Osteocyte (in vitro differentiated cells): Measurements from ENCODE around the gene USH1C. TPM values are rescaled to one million over a fixed set of nuclear protein-coding genes. Genes with fewer than 3 reads are reported as not detected.

Source experiments
- DNase-seq: peaks from one replicate; pipeline ENCODE4 v3.0.0; 2021; ENCODE audit warnings: mixed read lengths; ENCODE audit not compliant: unreplicated experiment; ENCODE audit errors: extremely low spot score
- H3K27ac Mint-ChIP-seq: one replicate; pipeline ENCODE4 v1.8.0; 2021; ENCODE audit warnings: mild to moderate bottlenecking, mixed read lengths; ENCODE audit not compliant: unreplicated experiment
- H3K27me3 Mint-ChIP-seq: one replicate; pipeline ENCODE4 v1.8.0; 2021; ENCODE audit warnings: mixed read lengths; ENCODE audit not compliant: unreplicated experiment
- H3K36me3 Mint-ChIP-seq: one replicate; pipeline ENCODE4 v1.8.0; 2021; ENCODE audit warnings: mixed read lengths; ENCODE audit not compliant: unreplicated experiment
- H3K4me1 Mint-ChIP-seq: one replicate; pipeline ENCODE4 v1.8.0; 2021; ENCODE audit warnings: mixed read lengths; ENCODE audit not compliant: unreplicated experiment
- H3K4me3 Mint-ChIP-seq: one replicate; pipeline ENCODE4 v1.8.0; 2021; ENCODE audit warnings: mild to moderate bottlenecking, moderate library complexity, mixed read lengths; ENCODE audit not compliant: unreplicated experiment
- H3K9me3 Mint-ChIP-seq: one replicate; pipeline ENCODE4 v1.8.0; 2021; ENCODE audit warnings: mixed read lengths; ENCODE audit not compliant: unreplicated experiment
- CTCF ChIP-seq: fragments of 200-600 bp; sonication (generic); IDR thresholded peaks from 2 replicates; pipeline ENCODE4 v1.5.0; 2021; ENCODE audit warnings: antibody characterized with exemption, mild to moderate bottlenecking, moderate library complexity
- total RNA-seq: library from RNA; stranded (reverse); gene quantifications from 2 replicates; pipeline ENCODE4 v1.2.1, GENCODE V29; 2021

The USH1C gene
- total RNA-seq, 1 donor from 2014 or later, result not detected

GRCh38 chr11:17558916-17559315 is 14.7 kb upstream of the USH1C start:
- H3K4me1 Mint-ChIP-seq, result no peaks in the 10 kb centered on the region
- no peak overlapping the region for H3K4me3 Mint-ChIP-seq
- no peaks in the 10 kb centered on the region for H3K36me3 Mint-ChIP-seq
- DNase-seq, result no peak
- no peak for TF ChIP-seq CTCF
- H3K27me3 Mint-ChIP-seq, result peaks cover 8% of the 10 kb centered on the region
- H3K27ac Mint-ChIP-seq, result no peak overlapping the region
- H3K9me3 Mint-ChIP-seq, result no peaks in the 10 kb centered on the region

- Mint-ChIP-seq H3K4me3 (no peak overlapping the region), H3K27ac (no peak overlapping the region), H3K4me1 (no peaks in the 10 kb centered on the region), H3K36me3 (no peaks in the 10 kb centered on the region), H3K27me3 (peaks cover 8% of the 10 kb centered on the region), H3K9me3 (no peaks in the 10 kb centered on the region)
- TF ChIP-seq CTCF, result no peak
- DNase-seq, result no peak
Observed at GRCh38 chr11:17558025-17558780, 14.0 kb upstream of the USH1C start.

GRCh38 chr11:17556999-17557398 is 12.8 kb upstream of the USH1C start:
- no peak for TF ChIP-seq CTCF
- Mint-ChIP-seq H3K27me3 (peaks cover 8% of the 10 kb centered on the region), H3K4me1 (no peaks in the 10 kb centered on the region), H3K9me3 (no peaks in the 10 kb centered on the region), H3K36me3 (no peaks in the 10 kb centered on the region), H3K4me3 (no peak overlapping the region), H3K27ac (no peak overlapping the region)
- DNase-seq, result no peak

GRCh38 chr11:17554487-17554886 is 10.3 kb upstream of the USH1C start:
- H3K36me3 Mint-ChIP-seq, result no peaks in the 10 kb centered on the region
- H3K27ac Mint-ChIP-seq, result no peak overlapping the region
- no peaks in the 10 kb centered on the region for H3K4me1 Mint-ChIP-seq
- peaks cover 2% of the 10 kb centered on the region for H3K27me3 Mint-ChIP-seq
- no peaks in the 10 kb centered on the region for H3K9me3 Mint-ChIP-seq
- no peak for DNase-seq
- no peak overlapping the region for H3K4me3 Mint-ChIP-seq
- no peak for TF ChIP-seq CTCF

GRCh38 chr11:17553249-17553546 is 9.0 kb upstream of the USH1C start:
- no peak for DNase-seq
- TF ChIP-seq CTCF, result no peak
- H3K9me3 Mint-ChIP-seq, result no peaks in the 10 kb centered on the region
- no peak overlapping the region for H3K27ac Mint-ChIP-seq
- H3K4me3 Mint-ChIP-seq, result no peak overlapping the region
- H3K36me3 Mint-ChIP-seq, result no peaks in the 10 kb centered on the region
- no peaks in the 10 kb centered on the region for H3K4me1 Mint-ChIP-seq
- H3K27me3 Mint-ChIP-seq, result peaks cover 6% of the 10 kb centered on the region
